Skeletal muscle satellite cell (primary cell): Measurements from ENCODE around the gene CXXC5.

ENCODE experiments used
- H3K27me3 ChIP-seq: 2 replicates; pipeline ENCODE4 v1.7.0; 2013; ENCODE audit warnings: low read length; ENCODE audit not compliant: control insufficient read depth, insufficient read depth
- H3K36me3 ChIP-seq: 2 replicates; pipeline ENCODE4 v1.7.0; 2013; ENCODE audit warnings: mild to moderate bottlenecking, control low read depth, low read length; ENCODE audit not compliant: insufficient read depth
- H3K4me1 ChIP-seq: 2 replicates; pipeline ENCODE4 v1.7.0; 2013; ENCODE audit warnings: low read length; ENCODE audit not compliant: control insufficient read depth, insufficient read depth
- H3K4me2 ChIP-seq: 2 replicates; pipeline ENCODE4 v1.7.0; 2013; ENCODE audit warnings: mild to moderate bottlenecking, low read length
- H3K4me3 ChIP-seq: 2 replicates; pipeline ENCODE4 v1.7.0; 2013; ENCODE audit warnings: low read length
- H3K9ac ChIP-seq: 2 replicates; pipeline ENCODE4 v1.7.0; 2013; ENCODE audit warnings: mild to moderate bottlenecking, low read depth, low read length, moderate library complexity
- H3K9me3 ChIP-seq: replicated peaks from 2 replicates; pipeline ENCODE4 v1.7.0; 2013; ENCODE audit warnings: mild to moderate bottlenecking, control low read depth, low read length

Gene CXXC5

GRCh38 chr5:139688088-139688702, 40.0 kb downstream of the CXXC5 start:
- H3K9ac ChIP-seq = no peak overlapping the region
- no peaks in the 10 kb centered on the region for H3K27me3 ChIP-seq
- H3K36me3 ChIP-seq = peaks cover 43% of the 10 kb centered on the region
- no peaks in the 10 kb centered on the region for H3K9me3 ChIP-seq
- H3K4me2 ChIP-seq = no peak overlapping the region
- H3K4me3 ChIP-seq = no peak overlapping the region
- H3K4me1 ChIP-seq = peaks cover 65% of the 10 kb centered on the region

GRCh38 chr5:139688751-139689372, 40.7 kb downstream of the CXXC5 start:
- Histone ChIP-seq H3K9ac (no peak overlapping the region), H3K4me1 (peaks cover 72% of the 10 kb centered on the region), H3K4me3 (no peak overlapping the region)

GRCh38 chr5:139689631-139690063, 41.5 kb downstream of the CXXC5 start:
- Histone ChIP-seq H3K4me1 (peaks cover 71% of the 10 kb centered on the region), H3K4me2 (peak overlapping the region; percentile 69), H3K9ac (peak overlapping the region; percentile 58), H3K27me3 (no peaks in the 10 kb centered on the region), H3K36me3 (peaks cover 29% of the 10 kb centered on the region), H3K4me3 (peak overlapping the region; percentile 2), H3K9me3 (no peaks in the 10 kb centered on the region)

More at GRCh38 chr5:139688751-139689372, 40.7 kb downstream of the CXXC5 start:
- Histone ChIP-seq H3K9me3 (no peaks in the 10 kb centered on the region), H3K27me3 (no peaks in the 10 kb centered on the region), H3K4me2 (no peak overlapping the region), H3K36me3 (peaks cover 37% of the 10 kb centered on the region)

- Histone ChIP-seq H3K9ac (peak overlapping the region; percentile 58), H3K36me3 (peaks cover 25% of the 10 kb centered on the region), H3K9me3 (no peaks in the 10 kb centered on the region), H3K4me2 (peak overlapping the region; percentile 69), H3K27me3 (no peaks in the 10 kb centered on the region), H3K4me1 (peaks cover 69% of the 10 kb centered on the region), H3K4me3 (peak overlapping the region; percentile 2)
These were observed 42.1 kb downstream of the CXXC5 start for GRCh38 chr5:139690064-139690802.

- H3K9me3 ChIP-seq = no peaks in the 10 kb centered on the region
- no peak overlapping the region for H3K4me3 ChIP-seq
- H3K4me2 ChIP-seq = peak overlapping the region; percentile 22
- H3K4me1 ChIP-seq = peaks cover 66% of the 10 kb centered on the region
- peak overlapping the region; percentile 58 for H3K9ac ChIP-seq
- H3K27me3 ChIP-seq = no peaks in the 10 kb centered on the region
- peaks cover 17% of the 10 kb centered on the region for H3K36me3 ChIP-seq
These were observed 42.9 kb downstream of the CXXC5 start for GRCh38 chr5:139690803-139691629.

- H3K4me1 ChIP-seq = peaks cover 74% of the 10 kb centered on the region
- H3K27me3 ChIP-seq = no peaks in the 10 kb centered on the region
- H3K9ac ChIP-seq = no peak overlapping the region
- H3K9me3 ChIP-seq = no peaks in the 10 kb centered on the region
- peaks cover 12% of the 10 kb centered on the region for H3K36me3 ChIP-seq
- no peak overlapping the region for H3K4me3 ChIP-seq
- no peak overlapping the region for H3K4me2 ChIP-seq
These were observed 44.0 kb downstream of the CXXC5 start for GRCh38 chr5:139692148-139692547.

- no peaks in the 10 kb centered on the region for H3K9me3 ChIP-seq
- H3K9ac ChIP-seq = no peak overlapping the region
- no peaks in the 10 kb centered on the region for H3K27me3 ChIP-seq
- H3K36me3 ChIP-seq = peaks cover 5% of the 10 kb centered on the region
- no peak overlapping the region for H3K4me3 ChIP-seq
- H3K4me2 ChIP-seq = no peak overlapping the region
- H3K4me1 ChIP-seq = peaks cover 80% of the 10 kb centered on the region
These were observed 44.6 kb downstream of the CXXC5 start for GRCh38 chr5:139692679-139693308.

GRCh38 chr5:139693676-139694364, 45.7 kb downstream of the CXXC5 start:
- Histone ChIP-seq H3K9me3 (no peaks in the 10 kb centered on the region), H3K36me3 (peaks cover 4% of the 10 kb centered on the region), H3K4me2 (no peak overlapping the region), H3K27me3 (no peaks in the 10 kb centered on the region), H3K9ac (no peak overlapping the region), H3K4me3 (no peak overlapping the region), H3K4me1 (peaks cover 82% of the 10 kb centered on the region)

GRCh38 chr5:139694556-139695177, 46.5 kb downstream of the CXXC5 start:
- H3K36me3 ChIP-seq = no peaks in the 10 kb centered on the region
- no peak overlapping the region for H3K4me2 ChIP-seq
- H3K9me3 ChIP-seq = no peaks in the 10 kb centered on the region
- H3K9ac ChIP-seq = no peak overlapping the region
- no peaks in the 10 kb centered on the region for H3K27me3 ChIP-seq
- H3K4me1 ChIP-seq = peaks cover 79% of the 10 kb centered on the region
- H3K4me3 ChIP-seq = no peak overlapping the region

GRCh38 chr5:139695178-139695573, 47.0 kb downstream of the CXXC5 start:
- peaks cover 74% of the 10 kb centered on the region for H3K4me1 ChIP-seq
- H3K27me3 ChIP-seq = no peaks in the 10 kb centered on the region
- no peaks in the 10 kb centered on the region for H3K36me3 ChIP-seq
- H3K4me3 ChIP-seq = no peak overlapping the region
- no peak overlapping the region for H3K9ac ChIP-seq
- no peak overlapping the region for H3K4me2 ChIP-seq
- H3K9me3 ChIP-seq = no peaks in the 10 kb centered on the region
